BLaER1 (cell line): ENCODE results near the gene SLC7A6.

Experiments
- H3K27ac ChIP-seq: shearing (Covaris generic); formaldehyde crosslinking; 2 replicates; pipeline ENCODE4 v1.8.1; 2022
- H3K27me3 ChIP-seq: shearing (Covaris generic); formaldehyde crosslinking; 2 replicates; pipeline ENCODE4 v1.8.1; 2022
- H3K36me3 ChIP-seq: shearing (Covaris generic); formaldehyde crosslinking; 2 replicates; pipeline ENCODE4 v1.8.1; 2022
- H3K4me1 ChIP-seq: shearing (Covaris generic); formaldehyde crosslinking; 2 replicates; pipeline ENCODE4 v1.8.1; 2022
- H3K4me2 ChIP-seq: shearing (Covaris generic); formaldehyde crosslinking; 2 replicates; pipeline ENCODE4 v1.8.1; 2022
- H3K4me3 ChIP-seq: shearing (Covaris generic); formaldehyde crosslinking; 2 replicates; pipeline ENCODE4 v1.8.1; 2022
- H3K9ac ChIP-seq: shearing (Covaris generic); formaldehyde crosslinking; 2 replicates; pipeline ENCODE4 v1.8.1; 2022
- H3K9me3 ChIP-seq: shearing (Covaris generic); formaldehyde crosslinking; 2 replicates; pipeline ENCODE4 v1.8.1; 2022
- H4K20me1 ChIP-seq: shearing (Covaris generic); formaldehyde crosslinking; 2 replicates; pipeline ENCODE4 v1.8.1; 2022
- Cebpa-rat ChIP-seq: shearing (Covaris generic); IDR thresholded peaks from 2 replicates; pipeline ENCODE4 v1.8.1; 2022

The SLC7A6 gene

DNA sequence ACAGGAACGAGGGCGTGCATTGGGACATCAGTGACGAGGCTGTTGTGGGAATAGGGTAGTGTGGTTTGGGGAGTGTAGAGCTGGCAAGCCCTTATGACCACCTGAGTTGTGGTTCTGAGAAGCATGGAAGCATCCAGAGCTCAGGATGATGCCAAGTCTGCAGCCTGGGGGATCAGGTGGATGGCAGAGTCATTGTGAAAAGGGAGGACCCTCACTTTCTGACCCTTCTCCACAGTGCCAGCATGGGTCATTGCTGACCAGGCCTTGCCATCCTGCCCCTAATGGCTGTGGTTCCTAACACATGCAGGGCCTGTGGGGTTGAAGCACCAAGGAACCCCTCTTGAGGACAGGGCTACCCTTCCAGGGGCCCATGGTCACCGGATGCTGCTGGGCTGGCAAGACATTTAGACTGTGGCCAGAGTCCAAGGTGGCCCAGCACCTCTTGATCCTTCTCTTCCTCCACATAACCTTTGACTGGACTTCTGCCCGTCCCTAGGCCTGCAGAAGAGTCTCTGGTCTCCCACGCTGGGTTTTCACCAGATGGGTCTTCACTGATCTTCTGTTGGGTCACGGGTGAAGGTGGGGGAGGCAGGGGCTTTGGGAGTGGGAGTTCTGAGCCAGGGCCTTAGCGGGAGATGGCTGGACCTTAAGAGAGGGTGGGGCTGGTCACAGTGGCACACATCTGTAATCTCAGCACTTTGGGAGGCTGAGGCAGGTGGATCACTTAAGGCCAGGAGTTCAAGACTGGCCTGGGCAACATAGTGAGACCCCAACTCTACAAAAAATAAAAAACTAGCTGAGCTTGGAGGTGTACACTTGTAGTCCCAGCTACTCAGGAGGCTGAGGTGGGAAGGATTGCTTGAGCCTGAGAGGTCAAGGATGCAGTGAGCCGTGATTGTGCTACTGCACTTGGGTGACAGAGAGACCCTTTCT is 21.1 kb upstream of the SLC7A6 start:
- peaks cover 12% of the 10 kb centered on the region for H4K20me1 ChIP-seq
- no peaks in the 10 kb centered on the region for H3K27me3 ChIP-seq
- H3K36me3 ChIP-seq, result no peaks in the 10 kb centered on the region
- H3K4me1 ChIP-seq, result peaks cover 49% of the 10 kb centered on the region
- no peak overlapping the region for H3K4me2 ChIP-seq
- no peaks in the 10 kb centered on the region for H3K9me3 ChIP-seq
- no peak for TF ChIP-seq Cebpa-rat
- H3K4me3 ChIP-seq, result no peak overlapping the region
- H3K27ac ChIP-seq, result no peak overlapping the region
- H3K9ac ChIP-seq, result 0 out of 2 replicates have a peak overlapping the region, but pooled peaks have one; percentile 15

DNA sequence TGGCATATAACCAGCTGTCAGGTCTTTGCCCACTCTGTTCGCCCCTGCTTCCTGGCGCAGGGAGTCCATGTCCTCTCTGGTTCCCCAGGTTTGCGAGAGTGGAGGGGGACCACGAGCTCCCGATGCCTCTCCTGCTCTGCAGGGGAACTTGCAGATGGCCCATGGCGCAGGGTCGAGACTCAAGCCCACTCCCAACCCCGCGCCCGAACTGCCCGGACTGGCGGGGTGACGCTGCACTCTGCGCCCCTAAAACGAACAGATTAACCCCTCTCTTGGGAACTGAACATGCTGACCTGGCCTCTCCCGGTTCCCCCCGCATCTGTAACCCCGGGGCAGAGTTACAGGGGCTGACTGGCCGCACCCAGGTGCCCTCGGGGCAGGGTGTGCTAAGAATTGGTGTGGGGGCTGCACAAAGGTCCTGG is 19.8 kb upstream of the SLC7A6 start:
- Histone ChIP-seq H3K4me3 (peak overlapping the region; percentile 91), H3K4me1 (peaks cover 54% of the 10 kb centered on the region), H3K4me2 (peak overlapping the region; percentile 100), H3K9me3 (no peaks in the 10 kb centered on the region), H3K9ac (peak overlapping the region; percentile 86), H3K27me3 (no peaks in the 10 kb centered on the region), H4K20me1 (peaks cover 12% of the 10 kb centered on the region), H3K36me3 (peaks cover 13% of the 10 kb centered on the region), H3K27ac (peak overlapping the region; percentile 63)
- TF ChIP-seq Cebpa-rat, result no peak

DNA sequence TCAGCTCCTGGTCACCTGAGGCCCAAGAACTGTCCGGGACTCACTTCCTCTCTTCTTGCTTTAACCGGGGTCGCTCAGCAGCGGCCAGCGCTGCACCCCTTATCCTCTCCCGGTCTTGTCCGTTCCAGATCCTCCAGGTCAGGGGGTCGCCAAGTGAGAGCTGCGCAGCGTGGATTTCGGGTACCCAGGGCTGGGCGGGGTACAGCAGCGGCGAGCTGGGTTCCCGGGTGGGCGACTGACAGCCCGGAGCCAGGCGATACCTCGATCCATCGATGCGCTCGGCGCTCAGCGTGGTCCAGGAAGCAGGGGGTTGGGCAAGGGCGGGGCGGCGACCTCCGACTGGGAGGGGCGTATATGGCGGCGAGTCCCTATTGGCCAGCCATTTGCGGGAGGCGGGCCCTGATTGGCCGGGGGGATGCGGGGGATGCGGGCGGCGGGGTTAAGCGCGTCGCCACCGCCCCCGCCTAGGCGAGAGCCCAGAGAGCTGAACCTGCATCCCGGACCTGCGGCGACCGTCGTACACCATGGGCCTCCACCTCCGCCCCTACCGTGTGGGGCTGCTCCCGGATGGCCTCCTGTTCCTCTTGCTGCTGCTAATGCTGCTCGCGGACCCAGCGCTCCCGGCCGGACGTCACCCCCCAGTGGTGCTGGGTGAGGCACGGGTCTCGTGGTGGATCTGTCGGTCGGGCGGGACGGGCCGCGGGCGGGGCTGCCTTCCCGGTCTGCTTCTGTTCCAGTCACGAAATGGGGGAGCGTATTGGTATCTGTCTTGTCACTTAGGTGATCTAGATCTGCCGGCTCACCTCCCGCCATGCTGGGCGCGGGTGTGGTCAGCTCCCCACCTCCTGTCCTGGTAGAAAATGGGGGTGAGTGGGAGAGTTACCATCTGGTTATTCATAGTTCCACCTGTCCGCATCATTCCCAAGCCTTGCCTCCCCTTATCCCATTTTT is 19.1 kb upstream of the SLC7A6 start, which contains the start of gene PLA2G15:
Gene PLA2G15, plus strand, starts transcription at position 471 of the 951 bp plus-strand sequence. Its CDS starts 54 bp downstream, at position 525.
- peaks cover 54% of the 10 kb centered on the region for H3K4me1 ChIP-seq
- H3K4me2 ChIP-seq, result peak within 1 kb of the TSS; percentile 100
- peaks cover 19% of the 10 kb centered on the region for H3K36me3 ChIP-seq
- TF ChIP-seq Cebpa-rat, result no peak
- peak within 1 kb of the TSS; percentile 86 for H3K9ac ChIP-seq
- no peaks in the 10 kb centered on the region for H3K27me3 ChIP-seq
- H4K20me1 ChIP-seq, result peaks cover 12% of the 10 kb centered on the region
- H3K27ac ChIP-seq, result peak within 1 kb of the TSS; percentile 63
- H3K4me3 ChIP-seq, result peak within 1 kb of the TSS; percentile 91
- H3K9me3 ChIP-seq, result no peaks in the 10 kb centered on the region

DNA sequence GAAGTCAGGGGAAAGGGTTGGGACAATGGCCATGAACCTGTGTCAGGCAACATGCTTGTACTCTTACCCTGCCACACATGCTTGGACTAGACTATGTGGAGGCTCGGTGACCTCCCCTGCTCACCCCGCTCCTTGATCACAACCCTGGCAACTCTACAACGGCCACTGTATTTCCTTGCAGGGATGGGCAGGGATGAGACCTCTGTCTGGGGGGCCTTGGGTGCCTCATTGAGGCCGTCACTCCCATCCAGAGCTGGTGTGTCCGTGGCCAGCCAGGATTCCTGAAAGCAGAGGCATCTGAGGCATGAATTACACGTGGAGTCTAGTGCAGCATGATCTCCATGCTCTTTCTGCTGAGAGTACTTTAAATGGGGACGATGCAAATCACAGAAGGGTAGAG is 18.2 kb upstream of the SLC7A6 start:
- Histone ChIP-seq H3K4me1 (peaks cover 64% of the 10 kb centered on the region), H3K27ac (peak overlapping the region; percentile 59; the same call in 1 of the 2 replicates), H3K27me3 (no peaks in the 10 kb centered on the region), H3K36me3 (peaks cover 24% of the 10 kb centered on the region), H3K9ac (peak overlapping the region; percentile 76), H4K20me1 (peaks cover 12% of the 10 kb centered on the region), H3K4me2 (peak overlapping the region; percentile 100), H3K4me3 (peak overlapping the region; percentile 91), H3K9me3 (no peaks in the 10 kb centered on the region)
- TF ChIP-seq Cebpa-rat, result no peak

- peaks cover 24% of the 10 kb centered on the region for H3K36me3 ChIP-seq
- H3K4me1 ChIP-seq, result peaks cover 69% of the 10 kb centered on the region
- peaks cover 12% of the 10 kb centered on the region for H4K20me1 ChIP-seq
- TF ChIP-seq Cebpa-rat, result no peak
- no peaks in the 10 kb centered on the region for H3K9me3 ChIP-seq
- H3K4me2 ChIP-seq, result peak overlapping the region; percentile 100
- H3K27me3 ChIP-seq, result no peaks in the 10 kb centered on the region
- peak overlapping the region; percentile 91 for H3K4me3 ChIP-seq
- H3K27ac ChIP-seq, result peak overlapping the region; percentile 59
- peak overlapping the region; percentile 76 for H3K9ac ChIP-seq
Observed at GRCh38 chr16:68246666-68247065, 17.7 kb upstream of the SLC7A6 start.

GRCh38 chr16:68247400-68247799 is 16.9 kb upstream of the SLC7A6 start:
- peaks cover 25% of the 10 kb centered on the region for H3K36me3 ChIP-seq
- peaks cover 12% of the 10 kb centered on the region for H4K20me1 ChIP-seq
- peak overlapping the region; percentile 91; the same call in 1 of the 2 replicates for H3K4me3 ChIP-seq
- H3K9ac ChIP-seq, result peak overlapping the region; percentile 76
- H3K27me3 ChIP-seq, result no peaks in the 10 kb centered on the region
- H3K4me1 ChIP-seq, result peaks cover 76% of the 10 kb centered on the region
- H3K9me3 ChIP-seq, result no peaks in the 10 kb centered on the region
- TF ChIP-seq Cebpa-rat, result no peak
- H3K27ac ChIP-seq, result peak overlapping the region; percentile 59
- peak overlapping the region; percentile 100 for H3K4me2 ChIP-seq

- Histone ChIP-seq H3K36me3 (peaks cover 30% of the 10 kb centered on the region), H3K9me3 (no peaks in the 10 kb centered on the region), H3K27me3 (no peaks in the 10 kb centered on the region), H3K4me3 (no peak overlapping the region; the same call in 1 of the 2 replicates), H4K20me1 (peaks cover 12% of the 10 kb centered on the region), H3K4me2 (peak overlapping the region; percentile 100), H3K4me1 (peaks cover 82% of the 10 kb centered on the region), H3K9ac (peak overlapping the region; percentile 76; the same call in 1 of the 2 replicates), H3K27ac (peak overlapping the region; percentile 59)
- TF ChIP-seq Cebpa-rat, result no peak
Observed at GRCh38 chr16:68247932-68248331, 16.4 kb upstream of the SLC7A6 start.

DNA sequence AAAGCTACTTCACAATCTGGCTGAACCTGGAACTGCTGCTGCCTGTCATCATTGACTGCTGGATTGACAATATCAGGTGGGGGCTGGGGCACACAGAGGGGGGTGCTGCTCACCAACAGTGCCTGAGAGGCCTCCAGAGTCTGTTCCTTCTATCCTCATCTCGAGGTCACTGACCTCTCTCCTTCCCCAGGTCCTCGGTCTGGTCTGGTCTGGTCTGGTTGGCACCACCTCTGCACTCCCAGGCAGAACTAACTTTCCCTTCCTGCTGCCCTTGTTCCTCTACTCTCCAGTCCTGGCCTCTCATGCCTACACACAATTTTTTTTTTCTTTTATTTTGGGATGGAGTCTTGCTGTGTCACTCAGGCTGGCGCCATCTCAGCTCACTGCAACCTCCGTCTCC is 15.0 kb upstream of the SLC7A6 start:
- H3K4me3 ChIP-seq, result no peak overlapping the region
- H3K27ac ChIP-seq, result peak overlapping the region; percentile 59; the same call in 1 of the 2 replicates
- H3K36me3 ChIP-seq, result peaks cover 45% of the 10 kb centered on the region
- H3K27me3 ChIP-seq, result no peaks in the 10 kb centered on the region
- TF ChIP-seq Cebpa-rat, result no peak
- no peaks in the 10 kb centered on the region for H3K9me3 ChIP-seq
- peaks cover 90% of the 10 kb centered on the region for H3K4me1 ChIP-seq
- no peak overlapping the region for H3K4me2 ChIP-seq
- H4K20me1 ChIP-seq, result peaks cover 12% of the 10 kb centered on the region
- no peak overlapping the region for H3K9ac ChIP-seq

DNA sequence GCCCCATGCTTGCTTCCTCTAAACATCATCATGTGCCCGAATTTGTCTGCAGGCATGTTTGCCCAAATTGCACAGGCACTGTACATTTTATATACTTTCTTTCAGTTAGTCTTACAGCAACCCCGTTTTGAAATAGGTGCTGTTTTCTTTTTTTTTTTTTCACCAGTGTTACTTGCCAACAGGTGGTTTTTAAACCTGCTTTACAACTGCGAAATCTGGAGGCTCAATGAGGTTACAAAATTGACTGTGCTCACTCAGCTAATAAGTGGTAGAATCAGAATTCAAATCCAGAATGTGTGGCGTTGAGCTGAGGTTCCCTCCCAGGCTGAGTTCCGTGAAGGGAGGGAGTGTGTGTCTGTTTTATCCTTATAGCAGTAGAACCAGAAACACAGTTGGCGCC is 13.4 kb upstream of the SLC7A6 start:
- H3K9ac ChIP-seq, result peak overlapping the region; percentile 69
- no peak for TF ChIP-seq Cebpa-rat
- peak overlapping the region; percentile 99 for H3K27ac ChIP-seq
- peaks cover 98% of the 10 kb centered on the region for H3K4me1 ChIP-seq
- H3K27me3 ChIP-seq, result no peaks in the 10 kb centered on the region
- H3K4me2 ChIP-seq, result peak overlapping the region; percentile 74
- H3K4me3 ChIP-seq, result no peak overlapping the region
- no peaks in the 10 kb centered on the region for H3K9me3 ChIP-seq
- H4K20me1 ChIP-seq, result peaks cover 6% of the 10 kb centered on the region
- peaks cover 60% of the 10 kb centered on the region for H3K36me3 ChIP-seq
